ENCODE results near the gene ELF2.

GRCh38 chr4:139018971-139019758 lies 157.9 kb downstream of the ELF2 start:
- TF ChIP-seq CTCF (IDR thresholded peaks at IDR 0.05) (no peak), EZH2 (IDR thresholded peaks at IDR 0.05) (no peak), EZH2phosphoT487 (IDR thresholded peaks at IDR 0.05) (no peak)
